Spleen (tissue), 7 donors: ENCODE data around the gene NAGS.

Experiments
- CTCF ChIP-seq, 11 experiments: fragments of 200-600 bp in 7 of 11; fragments of 450-650 bp in 4 of 11; sonication (generic) in 4 of 11; IDR thresholded peaks in 8 of 11; conservative IDR thresholded peaks in 3 of 11; 1 replicate in 7 of 11; 2 replicates in 4 of 11; pipeline versions ENCODE4 v1.4.0 to v1.8.0; 2016 to 2021; ENCODE audit warnings: antibody characterized with exemption in 11 of 11, inconsistent platforms in 4 of 11, mild to moderate bottlenecking in 1 of 11
- POLR2A ChIP-seq, 3 donors: fragments of 450-650 bp; IDR thresholded peaks; one replicate each; pipeline ENCODE4 v1.5.1; 2017; ENCODE audit warnings: antibody characterized with exemption in 3 of 3, mild to moderate bottlenecking in 1 of 3
- POLR2AphosphoS5 ChIP-seq, 3 donors: sonication (generic); formaldehyde crosslinking; IDR thresholded peaks; one replicate each; pipeline ENCODE4 v1.5.1; 2017; ENCODE audit warnings: antibody characterized with exemption in 3 of 3
- donor health status: DM: no; HTN: no; CAD: no; lungs with moderate emphysema.
- donor health status: DM: no; HTN: no; CAD: no.
- donor health status: DM: no; HTN: no; CAD: no.

- TF ChIP-seq CTCF (IDR thresholded peaks at IDR 0.05 in 8 of 11, conservative IDR thresholded peaks at IDR 0.05 in 3 of 11) (no peak), POLR2AphosphoS5 (IDR thresholded peaks at IDR 0.05) (no peak), POLR2A (IDR thresholded peaks at IDR 0.05) (no peak)
Measured at GRCh38 chr17:44024271-44024663, 19.8 kb downstream of the NAGS start.
